Posterior cingulate gyrus (tissue), 11 donors: ENCODE results near the gene FREM3.
"Not testable (repeated sequence)": the region's sequence is repeated elsewhere in the genome, so short reads cannot be mapped to it uniquely, and the experiment has no call there.

Experiments used
- DNase-seq, 10 donors: peaks; one replicate each; pipeline versions ENCODE4 v3.0.0 to v3.0.0-alpha.2; 2020 to 2021; ENCODE audit warnings: mixed read lengths in 3 of 10
- intact Hi-C: fragments of 100-400 bp; cut with DNase I; formaldehyde crosslinking; loops from one replicate; pipeline ENCODE4 v1.15.1; 2023

FREM3 gene

DNA sequence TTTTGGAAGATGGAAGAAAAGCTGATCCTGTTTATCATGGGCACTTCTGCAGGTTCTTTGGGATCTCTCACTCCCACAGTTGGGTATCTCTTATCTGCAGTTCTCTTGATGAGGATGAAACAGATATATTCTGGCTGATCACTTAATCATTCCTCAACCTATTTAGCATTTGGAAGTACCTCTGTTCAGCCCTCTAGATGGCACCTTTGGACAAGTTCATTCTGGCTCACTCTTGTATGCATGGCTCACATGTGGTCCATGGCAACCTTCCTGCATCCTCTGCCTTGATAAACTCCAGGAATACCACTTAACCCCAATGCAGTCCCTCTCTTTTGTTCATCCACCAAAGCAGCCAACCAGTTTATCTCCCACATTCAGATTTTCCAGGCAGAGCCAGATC is 112.8 kb downstream of the FREM3 start:
- DNase-seq: no peak
- intact Hi-C loops: no loop called here

DNA sequence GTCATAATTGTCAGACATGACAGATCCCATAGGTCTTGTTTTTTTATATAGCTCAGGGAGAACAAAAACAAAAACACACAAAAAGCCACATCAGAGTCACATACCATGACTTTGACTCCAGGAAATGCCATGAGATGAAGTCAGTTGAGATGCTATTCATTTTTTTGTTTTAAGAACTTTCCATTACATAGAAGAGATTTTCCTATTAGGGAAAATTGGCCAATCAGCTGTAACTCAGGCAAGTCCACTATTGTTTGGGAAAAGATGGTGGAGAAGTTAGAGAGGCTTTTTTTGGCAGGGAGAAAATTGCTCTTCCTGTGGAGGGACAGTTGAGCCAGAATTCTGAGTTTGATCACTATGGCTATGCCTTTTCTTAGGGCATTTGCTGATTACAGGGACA is 114.4 kb downstream of the FREM3 start:
- intact Hi-C loops: no loop called here
- no peak for DNase-seq

DNA sequence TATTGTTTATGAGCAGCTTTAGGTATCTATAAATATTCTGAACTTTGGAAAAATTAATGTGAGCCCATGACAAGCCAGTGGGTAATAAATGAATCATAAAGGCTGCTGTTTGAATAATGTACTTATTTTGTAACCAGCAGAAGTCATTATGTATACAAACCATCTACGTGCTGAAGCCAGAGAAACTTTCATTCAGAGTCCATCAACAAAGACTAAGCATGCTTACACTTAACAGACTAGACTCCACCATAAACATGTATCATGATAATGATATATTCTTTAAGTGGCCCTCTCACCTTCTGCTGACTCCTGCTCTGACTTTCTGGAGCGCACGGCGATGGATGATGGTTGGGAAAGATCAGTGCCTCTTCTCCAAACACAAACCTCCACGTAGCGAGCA is 114.9 kb downstream of the FREM3 start:
- no peak for DNase-seq
- intact Hi-C loops: no loop called here

DNA sequence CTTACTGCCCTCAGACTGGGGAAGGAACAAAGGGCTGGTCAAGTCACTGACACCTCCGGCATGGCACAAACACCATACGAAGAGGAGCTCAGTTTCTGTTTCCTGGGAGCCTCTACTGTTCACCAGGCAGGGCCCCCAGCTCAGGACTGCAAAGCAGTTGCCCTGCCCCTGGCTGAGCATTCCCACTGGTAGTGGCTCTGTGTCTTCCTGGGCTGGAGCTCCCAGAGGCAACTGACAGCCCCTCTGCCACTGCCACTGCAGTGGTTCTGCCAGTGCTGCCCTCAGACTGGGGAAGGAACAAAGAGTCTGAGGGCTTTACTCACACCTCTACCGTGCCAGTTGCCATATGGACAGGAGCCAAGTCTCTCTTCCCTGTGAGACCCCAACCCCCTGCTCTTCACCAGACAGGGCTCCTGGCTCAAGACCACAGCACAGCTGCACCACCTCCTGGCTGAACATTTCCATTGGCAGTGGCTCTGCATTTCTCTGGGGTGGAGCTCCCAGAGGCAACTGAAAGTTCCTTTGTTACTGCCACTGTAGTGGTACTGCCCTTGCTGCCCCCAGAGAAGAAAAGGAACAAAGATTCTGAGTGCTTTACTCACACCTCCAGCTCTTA is 119.0 kb downstream of the FREM3 start:
- intact Hi-C loops: no loop called here
- no peak for DNase-seq

DNA sequence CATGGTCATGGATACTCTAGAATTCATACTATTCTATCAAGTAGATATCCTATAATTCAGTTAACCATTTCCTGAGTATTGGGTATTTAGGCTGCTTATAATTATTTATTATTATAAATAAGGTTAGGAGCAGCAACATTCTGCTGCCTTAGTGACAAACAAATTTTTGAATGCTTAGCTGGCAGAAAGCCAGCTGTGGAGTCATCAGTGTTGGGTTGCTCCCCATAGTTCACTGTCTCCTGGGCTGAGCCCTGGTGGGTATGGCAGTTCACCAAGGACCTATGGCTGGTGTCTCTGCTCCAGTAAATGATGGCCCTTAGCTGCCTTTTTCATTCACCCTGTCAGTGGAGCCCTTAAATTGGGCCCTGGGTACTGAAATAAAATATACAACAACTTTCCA is 125.1 kb downstream of the FREM3 start:
- intact Hi-C loops: no loop called here
- DNase-seq: no peak

DNA sequence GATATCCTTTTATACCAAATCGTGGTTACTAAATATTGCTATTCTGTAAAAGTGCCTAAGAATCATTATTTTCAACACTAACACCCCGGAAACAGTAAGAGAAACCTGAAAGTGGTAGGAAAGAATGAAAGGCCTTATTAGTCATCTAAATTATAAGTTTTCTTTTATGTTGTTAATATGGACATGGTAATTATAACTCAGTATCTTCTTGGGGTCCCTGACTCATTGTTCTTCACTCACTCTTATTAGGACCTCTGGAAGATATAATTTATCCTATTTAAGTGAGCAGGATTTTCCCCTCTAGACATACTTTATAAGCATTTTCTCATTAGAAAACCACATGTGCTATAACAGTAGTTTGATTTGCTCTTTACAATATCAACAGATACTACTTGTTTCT is 136.0 kb downstream of the FREM3 start:
- DNase-seq: no peak
- intact Hi-C loops: no loop called here

DNA sequence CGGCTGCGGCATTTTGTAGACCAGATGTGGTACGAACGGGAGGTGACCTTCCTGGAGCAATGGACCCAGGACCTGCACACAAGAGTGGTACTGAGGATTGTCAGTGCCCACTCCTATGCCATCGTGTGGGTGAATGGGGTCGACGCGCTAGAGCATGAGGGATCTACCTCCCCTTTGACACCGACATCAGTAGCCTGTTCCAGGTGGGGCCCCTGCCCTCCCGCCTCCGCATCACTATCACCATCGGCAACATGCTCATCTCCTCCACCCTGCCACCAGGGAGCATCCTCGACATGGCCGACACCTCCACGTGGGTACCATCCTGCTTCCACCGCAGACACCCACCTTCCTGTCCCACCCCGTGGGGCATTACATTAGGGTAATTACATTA is 140.7 kb downstream of the FREM3 start:
- intact Hi-C loops: no loop called here
- DNase-seq: peak in 2 of 10 donors; percentile 59 to 73

DNA sequence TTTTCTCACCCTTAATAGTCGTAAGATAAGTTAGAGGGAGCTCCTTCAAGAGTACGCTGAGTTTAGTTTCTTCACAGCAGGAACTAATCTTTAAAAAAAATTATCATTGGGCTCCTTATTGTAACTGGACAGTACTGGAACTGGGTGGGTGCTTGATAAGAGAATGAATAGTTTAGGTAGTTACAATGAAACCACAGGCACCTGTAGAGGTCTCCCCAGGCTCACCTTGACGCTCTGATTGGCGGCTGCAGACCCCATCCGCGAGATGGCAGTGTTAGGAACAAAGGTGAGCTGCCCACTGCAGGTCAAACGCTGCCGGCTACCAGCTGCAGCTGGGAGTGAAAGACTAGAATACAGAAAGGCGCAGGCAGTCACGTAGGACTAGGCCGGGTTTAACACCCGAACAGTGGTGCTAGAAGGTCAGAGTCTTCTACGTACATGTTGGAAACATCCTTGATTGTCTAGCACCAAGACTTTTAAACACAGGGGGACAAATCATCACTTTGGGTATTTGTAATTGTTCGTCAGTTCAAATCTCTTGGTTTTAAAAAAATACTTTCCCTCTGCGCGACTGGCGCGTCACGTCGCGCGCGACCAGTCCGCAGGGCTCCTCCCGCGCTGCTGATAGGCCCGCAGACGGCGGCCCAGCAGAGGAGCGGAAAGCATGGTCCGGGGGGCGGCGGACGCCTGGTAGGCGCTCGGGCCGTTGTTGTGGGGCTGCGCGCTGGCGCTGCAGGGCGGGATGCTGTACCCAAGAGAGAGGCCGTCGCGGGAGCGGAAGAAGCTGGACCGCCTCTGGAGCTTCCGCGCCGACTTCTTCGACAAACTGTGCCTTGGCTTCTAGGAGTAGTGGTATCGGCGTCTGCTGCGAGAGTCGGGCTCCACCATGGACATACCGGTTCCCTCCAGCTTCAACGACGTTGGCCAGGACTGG is 141.4 kb downstream of the FREM3 start:
- intact Hi-C loops: no loop called here
- peak in 9 of 10 donors; percentile 30 to 94 (median 57) for DNase-seq

DNA sequence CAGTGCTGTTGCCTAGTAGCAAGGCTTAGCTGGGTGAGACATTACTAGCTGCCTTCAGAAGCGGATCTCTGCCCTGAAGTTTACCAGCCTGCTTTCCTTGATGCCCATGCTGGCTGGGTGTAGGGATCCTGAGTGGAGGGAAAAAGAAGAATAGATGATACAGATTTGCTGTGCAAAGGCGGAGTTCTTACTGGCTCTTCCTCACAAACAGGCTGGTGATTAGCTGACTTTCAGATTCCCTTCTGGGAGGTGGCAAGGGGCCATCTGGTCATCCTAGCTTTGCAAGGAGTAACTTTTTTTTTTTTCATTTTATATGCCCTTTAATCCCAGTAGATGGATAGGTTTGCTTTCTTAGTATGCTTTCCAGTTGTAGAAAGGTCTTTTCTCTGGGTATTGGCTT is 142.2 kb downstream of the FREM3 start:
- DNase-seq: peak in 1 of 10 donors; percentile 67
- intact Hi-C loops: no loop called here

DNA sequence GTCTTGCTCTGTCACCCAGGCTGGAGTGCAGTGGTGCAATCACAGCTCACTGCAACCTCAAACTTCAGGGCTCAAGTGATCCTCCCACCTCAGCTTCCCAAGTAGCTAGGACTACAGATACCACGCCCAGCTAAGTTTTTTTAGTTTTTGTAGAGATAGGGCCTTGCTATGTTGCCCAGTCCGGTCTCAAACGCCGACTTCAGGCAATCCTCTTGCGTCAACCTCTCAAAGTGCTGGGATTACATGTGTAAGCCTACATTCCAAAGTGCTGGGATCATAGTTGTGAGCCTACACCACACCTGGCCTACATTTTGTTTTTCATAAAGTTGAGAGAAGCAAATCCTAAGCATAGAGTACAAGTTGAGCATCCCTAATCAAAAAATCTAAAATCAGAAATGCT is 144.8 kb downstream of the FREM3 start:
- intact Hi-C loops: no loop called here
- no peak for DNase-seq

DNA sequence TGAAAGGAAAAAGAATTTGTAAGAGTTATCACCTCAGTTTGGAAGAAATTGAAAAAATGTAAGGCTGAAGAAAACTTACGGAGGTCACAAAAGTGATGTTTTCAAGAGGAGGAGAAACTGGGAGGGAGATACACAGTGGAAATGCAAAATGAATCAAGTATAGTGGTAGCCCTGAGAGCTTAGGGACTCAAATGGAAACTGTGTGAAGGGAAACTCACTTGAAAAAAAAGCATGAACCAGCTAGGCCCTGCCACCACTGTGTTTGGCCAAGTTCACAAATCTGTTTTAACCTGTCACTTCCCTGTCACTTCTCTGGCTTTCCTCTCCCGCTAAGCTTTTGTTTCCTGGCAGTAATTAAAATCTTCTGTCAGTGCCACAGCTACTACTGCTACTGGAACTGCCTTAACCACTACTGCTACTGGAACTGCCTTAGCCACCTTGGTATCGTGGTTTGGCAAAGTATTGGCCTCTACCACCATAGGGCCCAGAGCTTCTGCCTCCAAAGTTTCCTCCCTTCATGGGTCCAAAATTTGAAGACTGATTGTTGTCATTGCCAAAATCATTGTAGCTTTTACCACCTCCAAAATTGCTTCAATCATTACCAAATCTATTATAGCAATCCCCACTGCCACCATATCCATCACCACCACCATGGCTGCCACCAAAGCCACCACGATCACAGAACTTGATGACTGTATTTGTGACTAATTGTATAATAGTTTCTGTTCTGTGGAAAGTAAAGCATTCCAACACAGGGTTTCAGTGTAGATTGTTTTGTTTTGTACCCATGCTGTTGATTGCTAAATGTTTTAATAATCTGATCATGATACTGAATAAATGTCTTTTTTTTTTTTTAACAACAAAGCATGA is 145.5 kb downstream of the FREM3 start:
- no peak for DNase-seq
- intact Hi-C loops: no loop called here

DNA sequence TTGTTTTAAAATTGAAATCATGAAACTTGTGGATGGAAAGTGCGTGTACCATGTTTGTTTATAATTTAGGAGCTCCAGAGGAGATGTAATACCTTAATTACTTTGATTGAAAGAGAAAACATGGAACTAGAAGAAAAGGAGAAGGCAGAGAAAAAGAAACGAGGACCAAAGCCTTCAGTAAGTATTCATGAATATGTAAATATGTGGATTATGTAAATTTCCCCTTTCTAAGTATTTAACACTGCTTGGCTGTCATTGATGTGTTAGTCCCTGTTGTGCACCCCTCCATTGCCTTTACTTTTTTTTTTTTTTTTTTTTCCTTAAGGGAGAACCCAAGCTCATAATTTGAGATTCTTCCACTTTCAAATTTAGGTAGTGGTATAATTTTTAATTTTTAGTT is 150.5 kb downstream of the FREM3 start:
- intact Hi-C loops: no loop called here
- DNase-seq: no peak

DNA sequence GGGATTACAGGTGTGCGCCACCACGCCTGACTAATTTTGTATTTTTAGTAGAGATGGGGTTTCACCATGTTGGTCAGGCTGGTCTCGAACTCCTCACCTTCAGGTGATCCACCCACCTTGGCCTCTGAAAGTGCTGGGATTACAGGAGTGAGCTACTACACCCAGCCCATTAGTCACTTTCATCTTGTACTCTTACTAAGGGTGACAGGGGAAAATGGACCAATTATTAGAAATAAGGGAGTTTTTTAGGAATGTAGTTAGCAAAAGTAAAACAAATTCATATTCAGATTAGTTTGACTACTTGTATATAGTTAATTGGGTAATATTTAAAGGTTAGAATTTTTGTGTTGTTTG is 160.8 kb downstream of the FREM3 start:
- intact Hi-C loops: no loop called here
- no peak for DNase-seq

DNA sequence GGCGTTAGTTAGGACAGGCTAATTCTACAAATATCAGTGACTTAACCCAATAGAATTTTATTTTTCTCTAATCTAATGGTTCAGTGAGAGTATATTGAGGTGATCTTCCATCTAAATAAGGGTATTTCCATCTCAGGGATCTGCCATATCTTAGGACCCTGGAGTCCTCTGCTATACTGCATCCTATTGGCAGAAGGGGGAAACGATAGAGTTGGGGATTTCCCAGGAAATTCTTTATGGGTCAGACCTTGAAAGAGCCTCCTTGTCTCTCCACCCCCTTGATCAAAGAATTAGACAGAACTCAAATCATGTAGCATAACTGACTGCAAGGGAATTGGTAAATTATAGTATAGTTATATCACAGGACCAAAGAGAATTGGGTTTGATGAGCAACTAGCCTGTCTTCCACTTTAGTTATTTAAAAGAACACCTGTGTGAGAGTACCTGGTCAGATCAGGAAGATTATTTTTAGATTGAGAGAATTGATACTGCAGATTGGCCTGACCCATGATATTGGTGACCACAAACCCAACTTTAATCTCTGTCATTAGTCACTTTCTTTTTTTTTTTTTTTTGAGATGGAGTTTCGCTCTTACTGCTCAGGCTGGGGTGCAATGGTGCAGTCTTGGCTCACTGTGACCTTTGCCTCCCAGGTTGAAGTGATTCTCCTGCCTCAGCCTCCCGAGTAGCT is 161.4 kb downstream of the FREM3 start:
- intact Hi-C loops: no loop called here
- no peak for DNase-seq

DNA sequence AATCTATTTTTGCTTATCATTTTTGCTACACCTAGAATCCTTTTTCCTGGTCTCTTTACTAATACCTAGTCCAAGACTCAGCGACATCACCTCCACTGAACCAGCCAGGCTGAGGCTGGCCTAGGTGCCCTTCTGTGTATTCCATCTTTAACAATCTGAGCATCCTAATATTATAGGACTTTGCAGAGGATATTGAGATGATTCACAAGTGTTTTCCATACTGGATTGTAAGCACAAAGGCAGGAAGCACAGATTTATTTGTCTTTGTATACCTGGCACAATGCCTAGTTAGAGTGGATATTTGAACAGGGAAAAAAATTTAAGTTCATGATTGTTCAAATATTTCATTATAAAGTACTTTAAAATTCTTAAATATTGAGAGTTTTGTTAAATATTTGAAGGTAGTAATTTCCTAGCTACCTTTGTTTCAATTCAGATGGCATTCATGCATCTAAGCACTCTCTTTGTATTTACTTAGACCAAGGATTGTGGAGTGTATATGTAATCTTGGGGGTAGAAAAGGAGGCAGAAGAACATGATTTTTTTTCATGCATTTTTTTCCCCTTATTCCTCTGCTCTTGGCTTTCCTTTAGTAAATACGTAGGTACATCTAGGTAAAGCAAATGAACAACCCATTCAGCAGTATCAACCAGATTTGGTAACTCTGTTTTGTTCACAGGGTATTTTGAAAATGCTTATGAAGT is 168.5 kb downstream of the FREM3 start:
- intact Hi-C loops: no loop called here
- no peak for DNase-seq

DNA sequence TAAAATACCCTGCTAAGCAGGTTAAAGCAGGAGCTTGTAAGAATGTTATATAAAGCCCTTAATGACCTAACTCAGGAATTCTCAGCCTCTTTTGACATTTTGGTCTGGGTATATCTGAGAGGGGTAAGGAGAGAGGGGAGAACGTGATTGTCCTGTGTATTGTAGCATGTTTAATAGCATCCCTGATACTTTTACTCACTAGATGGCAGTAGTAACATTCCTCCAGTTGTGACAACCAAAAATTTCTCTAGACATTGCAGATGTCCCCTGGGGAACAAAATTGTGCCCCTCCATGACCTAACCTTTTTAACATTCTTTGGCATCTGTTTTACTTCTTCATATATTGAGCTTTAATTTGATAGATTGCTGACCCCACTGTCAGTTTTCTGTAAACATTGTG is 169.1 kb downstream of the FREM3 start:
- intact Hi-C loops: no loop called here
- DNase-seq: no peak

DNA sequence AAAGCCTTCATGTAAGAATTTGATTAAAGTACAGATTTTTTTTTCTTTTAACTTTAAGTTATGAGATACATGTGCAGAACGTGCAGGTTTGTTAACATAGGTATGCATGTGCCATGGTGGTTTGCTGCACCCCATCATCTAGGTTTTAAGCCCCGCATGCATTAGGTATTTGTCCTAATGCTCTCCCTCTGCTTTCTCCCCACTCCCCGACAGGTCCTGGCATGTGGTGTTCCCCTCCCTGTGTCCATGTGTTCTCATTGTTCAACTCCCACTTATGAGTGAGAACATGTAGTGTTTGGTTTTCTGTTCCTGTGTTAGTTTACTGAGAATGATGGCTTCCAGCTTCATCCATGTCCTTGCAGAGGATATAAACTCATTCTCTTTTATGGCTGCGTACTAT is 172.4 kb downstream of the FREM3 start:
- intact Hi-C loops: not testable (repeated sequence)

More for the DNA sequence above, 172.4 kb downstream of the FREM3 start:
- DNase-seq: not testable (repeated sequence)
